ENCODE measurements around the gene JARID2.

JARID2 gene

DNA sequence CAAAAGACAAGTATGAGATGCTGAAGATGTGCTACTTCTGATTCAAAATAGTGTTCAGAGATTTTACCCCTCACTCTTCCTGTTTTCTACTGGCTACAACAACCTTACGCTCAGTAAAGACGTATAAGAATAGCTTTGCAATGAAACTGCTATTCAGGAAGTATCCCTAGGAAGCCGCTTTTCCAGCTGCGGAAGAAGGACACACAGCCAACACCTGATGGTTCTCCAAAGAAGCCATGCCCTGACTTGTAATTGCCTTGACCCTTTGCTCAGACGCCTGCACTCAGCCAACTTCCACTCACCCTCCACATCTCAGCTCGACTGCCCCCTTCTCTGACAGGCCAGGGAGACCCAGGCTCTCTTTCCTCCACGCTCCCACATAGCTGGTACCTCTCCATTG lies 305.4 kb downstream of the JARID2 start:
- Histone ChIP-seq H3K4me2 (ENCODE audit: low read depth, low read length) (no peak overlapping the region), H3K27me3 (replicated peaks; ENCODE audit: insufficient read depth, low read length) (no peaks in the 10 kb centered on the region), H3K36me3 (replicated peaks; ENCODE audit: insufficient read depth, low read length) (no peaks in the 10 kb centered on the region), H3K79me2 (ENCODE audit: low read length) (peaks cover 8% of the 10 kb centered on the region; the same call in 1 of the 2 replicates), H2AFZ (ENCODE audit: low read length) (no peak overlapping the region), H3K4me3 (ENCODE audit: low read length) (no peak overlapping the region), H3K27ac (ENCODE audit: low read length) (no peak overlapping the region), H3F3A (ENCODE audit: insufficient read depth, low read length) (no peaks in the 10 kb centered on the region), H3K4me1 (ENCODE audit: low read length) (no peaks in the 10 kb centered on the region), H3K9me3 (replicated peaks; ENCODE audit: insufficient read depth, low read length) (no peaks in the 10 kb centered on the region), H3K9ac (ENCODE audit: low read length) (no peak overlapping the region), H4K20me1 (ENCODE audit: insufficient read depth, low read length) (no peaks in the 10 kb centered on the region), H3K9me2 (replicated peaks; ENCODE audit: insufficient read depth, low read length) (no peaks in the 10 kb centered on the region)
- TF ChIP-seq, protein P1, sequence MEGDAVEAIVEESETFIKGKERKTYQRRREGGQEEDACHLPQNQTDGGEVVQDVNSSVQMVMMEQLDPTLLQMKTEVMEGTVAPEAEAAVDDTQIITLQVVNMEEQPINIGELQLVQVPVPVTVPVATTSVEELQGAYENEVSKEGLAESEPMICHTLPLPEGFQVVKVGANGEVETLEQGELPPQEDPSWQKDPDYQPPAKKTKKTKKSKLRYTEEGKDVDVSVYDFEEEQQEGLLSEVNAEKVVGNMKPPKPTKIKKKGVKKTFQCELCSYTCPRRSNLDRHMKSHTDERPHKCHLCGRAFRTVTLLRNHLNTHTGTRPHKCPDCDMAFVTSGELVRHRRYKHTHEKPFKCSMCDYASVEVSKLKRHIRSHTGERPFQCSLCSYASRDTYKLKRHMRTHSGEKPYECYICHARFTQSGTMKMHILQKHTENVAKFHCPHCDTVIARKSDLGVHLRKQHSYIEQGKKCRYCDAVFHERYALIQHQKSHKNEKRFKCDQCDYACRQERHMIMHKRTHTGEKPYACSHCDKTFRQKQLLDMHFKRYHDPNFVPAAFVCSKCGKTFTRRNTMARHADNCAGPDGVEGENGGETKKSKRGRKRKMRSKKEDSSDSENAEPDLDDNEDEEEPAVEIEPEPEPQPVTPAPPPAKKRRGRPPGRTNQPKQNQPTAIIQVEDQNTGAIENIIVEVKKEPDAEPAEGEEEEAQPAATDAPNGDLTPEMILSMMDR (IDR thresholded peaks at IDR 0.05; ENCODE audit: low read length), result no peak
- TF ChIP-seq EZH2 (optimal IDR thresholded peaks at IDR 0.05; ENCODE audit: low read depth, low read length) (no peak), EZH2phosphoT487 (IDR thresholded peaks at IDR 0.05; ENCODE audit: low read length) (no peak)
- DNase-seq, result no peak

DNA sequence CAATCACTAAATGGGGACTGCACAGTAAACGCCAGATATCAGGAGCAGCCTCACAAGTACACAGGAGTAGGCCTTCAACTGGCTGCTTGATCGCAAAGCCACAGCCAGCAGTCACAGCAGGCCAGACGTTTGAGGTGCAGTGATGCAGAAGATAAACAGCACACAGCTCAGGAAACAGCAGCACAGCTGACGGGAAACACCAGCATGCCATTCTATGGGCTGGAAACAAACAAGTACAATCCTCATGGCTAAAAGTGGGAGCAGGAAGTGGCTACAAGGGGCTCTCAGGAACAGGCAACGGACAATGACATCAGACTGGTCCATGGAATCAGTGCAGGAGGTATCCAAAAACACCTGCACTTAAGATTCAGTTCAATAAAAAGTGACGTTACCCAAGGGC lies 305.9 kb downstream of the JARID2 start:
- no peak for DNase-seq
- no peaks in the 10 kb centered on the region for H3F3A ChIP-seq (ENCODE audit: insufficient read depth, low read length)
- TF ChIP-seq EZH2 (optimal IDR thresholded peaks at IDR 0.05; ENCODE audit: low read depth, low read length), result no peak
- TF ChIP-seq, protein P1 (IDR thresholded peaks at IDR 0.05; ENCODE audit: low read length), result no peak
- no peak for TF ChIP-seq EZH2phosphoT487 (IDR thresholded peaks at IDR 0.05; ENCODE audit: low read length)
- H3K4me2 ChIP-seq (ENCODE audit: low read depth, low read length), result no peak overlapping the region
- peaks cover 8% of the 10 kb centered on the region; the same call in 1 of the 2 replicates for H3K79me2 ChIP-seq (ENCODE audit: low read length)
- no peak overlapping the region for H2AFZ ChIP-seq (ENCODE audit: low read length)
- H3K4me1 ChIP-seq (ENCODE audit: low read length), result no peaks in the 10 kb centered on the region
- no peaks in the 10 kb centered on the region for H3K27me3 ChIP-seq (replicated peaks; ENCODE audit: insufficient read depth, low read length)
- no peak overlapping the region for H3K27ac ChIP-seq (ENCODE audit: low read length)
- no peaks in the 10 kb centered on the region for H3K9me2 ChIP-seq (replicated peaks; ENCODE audit: insufficient read depth, low read length)
- H3K4me3 ChIP-seq (ENCODE audit: low read length), result no peak overlapping the region
- no peak overlapping the region for H3K9ac ChIP-seq (ENCODE audit: low read length)
- no peaks in the 10 kb centered on the region for H3K9me3 ChIP-seq (replicated peaks; ENCODE audit: insufficient read depth, low read length)
- H3K36me3 ChIP-seq (replicated peaks; ENCODE audit: insufficient read depth, low read length), result no peaks in the 10 kb centered on the region
- no peaks in the 10 kb centered on the region for H4K20me1 ChIP-seq (ENCODE audit: insufficient read depth, low read length)

- no peak for TF ChIP-seq EZH2phosphoT487 (IDR thresholded peaks at IDR 0.05; ENCODE audit: low read length)
- no peak overlapping the region for H3K9ac ChIP-seq (ENCODE audit: low read length)
- no peaks in the 10 kb centered on the region for H3K36me3 ChIP-seq (replicated peaks; ENCODE audit: insufficient read depth, low read length)
- DNase-seq, result no peak
- H3F3A ChIP-seq (ENCODE audit: insufficient read depth, low read length), result no peaks in the 10 kb centered on the region
- no peaks in the 10 kb centered on the region for H3K9me2 ChIP-seq (replicated peaks; ENCODE audit: insufficient read depth, low read length)
- H3K4me3 ChIP-seq (ENCODE audit: low read length), result no peak overlapping the region
- no peak overlapping the region for H3K4me2 ChIP-seq (ENCODE audit: low read depth, low read length)
- no peaks in the 10 kb centered on the region for H3K9me3 ChIP-seq (replicated peaks; ENCODE audit: insufficient read depth, low read length)
- H4K20me1 ChIP-seq (ENCODE audit: insufficient read depth, low read length), result no peaks in the 10 kb centered on the region
- H2AFZ ChIP-seq (ENCODE audit: low read length), result no peak overlapping the region
- H3K27ac ChIP-seq (ENCODE audit: low read length), result no peak overlapping the region
- no peaks in the 10 kb centered on the region for H3K27me3 ChIP-seq (replicated peaks; ENCODE audit: insufficient read depth, low read length)
- no peaks in the 10 kb centered on the region for H3K4me1 ChIP-seq (ENCODE audit: low read length)
- peaks cover 8% of the 10 kb centered on the region; the same call in 1 of the 2 replicates for H3K79me2 ChIP-seq (ENCODE audit: low read length)
These were observed 307.2 kb downstream of the JARID2 start for GRCh38 chr6:15553031-15553430.

- no peaks in the 10 kb centered on the region for H3K4me1 ChIP-seq (ENCODE audit: low read length)
- no peak overlapping the region for H2AFZ ChIP-seq (ENCODE audit: low read length)
- no peaks in the 10 kb centered on the region for H3K27me3 ChIP-seq (replicated peaks; ENCODE audit: insufficient read depth, low read length)
- no peaks in the 10 kb centered on the region for H3K36me3 ChIP-seq (replicated peaks; ENCODE audit: insufficient read depth, low read length)
- no peak overlapping the region for H3K27ac ChIP-seq (ENCODE audit: low read length)
- no peaks in the 10 kb centered on the region for H3F3A ChIP-seq (ENCODE audit: insufficient read depth, low read length)
- no peaks in the 10 kb centered on the region for H3K9me2 ChIP-seq (replicated peaks; ENCODE audit: insufficient read depth, low read length)
- H3K9me3 ChIP-seq (replicated peaks; ENCODE audit: insufficient read depth, low read length), result no peaks in the 10 kb centered on the region
- no peak overlapping the region for H3K4me2 ChIP-seq (ENCODE audit: low read depth, low read length)
- H3K4me3 ChIP-seq (ENCODE audit: low read length), result no peak overlapping the region
- H4K20me1 ChIP-seq (ENCODE audit: insufficient read depth, low read length), result no peaks in the 10 kb centered on the region
- DNase-seq, result no peak
- no peak overlapping the region for H3K9ac ChIP-seq (ENCODE audit: low read length)
- H3K79me2 ChIP-seq (ENCODE audit: low read length), result peaks cover 8% of the 10 kb centered on the region; the same call in 1 of the 2 replicates
- no peak for TF ChIP-seq EZH2phosphoT487 (IDR thresholded peaks at IDR 0.05; ENCODE audit: low read length)
These were observed 307.9 kb downstream of the JARID2 start for GRCh38 chr6:15553736-15554294.
